A673 (cell line): ENCODE measurements around the gene EMX1. TPM values are rescaled to one million over a fixed set of nuclear protein-coding genes. Genes with fewer than 3 reads are reported as not detected.

Experiments used
- BruUV-seq: library from RNA; stranded (reverse); fragments of 400-500 nt; replicated peaks from 2 replicates; lab custom pipeline; 2021; lab: Mats Ljungman, UMichigan
- CTCF ChIA-PET: fragments of 300-600 bp; sonication (Branson Sonifier 250); formaldehyde crosslinking; loops from one replicate; lab custom pipeline; 2022; ENCODE audit warnings: antibody characterized with exemption; lab: Charles Lee
- POLR2A ChIA-PET: fragments of 300-600 bp; sonication (Branson Sonifier 250); formaldehyde crosslinking; loops from one replicate; lab custom pipeline; 2022; ENCODE audit warnings: antibody characterized with exemption; ENCODE audit not compliant: low non-redundant PET; lab: Charles Lee
- DNase-seq: peaks from one replicate; pipeline ENCODE4 v3.0.0-alpha.2; 2015; ENCODE audit warnings: low spot score
- H3K27ac ChIP-seq: fragments of 200-600 bp; sonication (generic); 2 replicates; pipeline ENCODE4 v1.5.1; 2016; ENCODE audit warnings: mixed run types, low read depth, mild to moderate bottlenecking, mixed read lengths, antibody characterized with exemption, low read length; ENCODE audit not compliant: poor library complexity, severe bottlenecking
- H3K27me3 ChIP-seq: fragments of 200-600 bp; sonication (generic); replicated peaks from 2 replicates; pipeline ENCODE4 v1.6.1; 2017; ENCODE audit warnings: mixed run types, low read depth, mild to moderate bottlenecking, mixed read lengths, antibody characterized with exemption, low read length; ENCODE audit not compliant: insufficient read depth, poor library complexity
- H3K36me3 ChIP-seq: fragments of 200-600 bp; sonication (generic); 2 replicates; pipeline ENCODE4 v1.6.1; 2016; ENCODE audit warnings: mixed run types, mild to moderate bottlenecking, mixed read lengths, antibody characterized with exemption, low read length; ENCODE audit not compliant: insufficient read depth, poor library complexity, severe bottlenecking
- H3K4me1 ChIP-seq: fragments of 200-600 bp; sonication (generic); 2 replicates; pipeline ENCODE4 v1.6.1; 2017; ENCODE audit warnings: mixed run types, mild to moderate bottlenecking, mixed read lengths, antibody characterized with exemption, low read length; ENCODE audit not compliant: insufficient read depth, poor library complexity, severe bottlenecking
- H3K4me3 ChIP-seq: fragments of 200-600 bp; sonication (generic); 2 replicates; pipeline ENCODE4 v1.5.1; 2016; ENCODE audit warnings: low read depth, mixed run types, mild to moderate bottlenecking, mixed read lengths, low read length; ENCODE audit not compliant: poor library complexity, severe bottlenecking
- H3K9me3 ChIP-seq: fragments of 200-600 bp; sonication (generic); 2 replicates; pipeline ENCODE4 v1.6.1; 2016; ENCODE audit warnings: mixed run types, low read depth, mild to moderate bottlenecking, mixed read lengths, antibody characterized with exemption, low read length; ENCODE audit not compliant: poor library complexity, severe bottlenecking
- EZH2 ChIP-seq: fragments of 200-600 bp; sonication (generic); IDR thresholded peaks from 2 replicates; pipeline ENCODE4 v1.6.1; 2017; ENCODE audit warnings: borderline replicate concordance, low read depth, mild to moderate bottlenecking, mixed read lengths, antibody characterized with exemption, low read length; ENCODE audit not compliant: poor library complexity, severe bottlenecking
- intact Hi-C: fragments of 100-400 bp; cut with micrococcal nuclease; formaldehyde crosslinking; loops from one replicate; pipeline ENCODE4 v1.10.0; 2022; ENCODE audit not compliant: unreplicated experiment
- total RNA-seq: library from RNA; stranded (reverse); gene quantifications from 2 replicates; pipeline ENCODE4 v1.2.3, GENCODE V29; 2021
- TF ChIP-seq, protein P1 (sequence below): fragments of 300-800, 200-600 bp; sonication (generic); conservative IDR thresholded peaks from 2 replicates; pipeline ENCODE4 v1.5.1; 2017; ENCODE audit warnings: low read depth, mild to moderate bottlenecking, antibody characterized with exemption, low read length, moderate library complexity, mixed read lengths

The EMX1 gene
- total RNA-seq, 1 experiment from 2014 or later: not detected

DNA sequence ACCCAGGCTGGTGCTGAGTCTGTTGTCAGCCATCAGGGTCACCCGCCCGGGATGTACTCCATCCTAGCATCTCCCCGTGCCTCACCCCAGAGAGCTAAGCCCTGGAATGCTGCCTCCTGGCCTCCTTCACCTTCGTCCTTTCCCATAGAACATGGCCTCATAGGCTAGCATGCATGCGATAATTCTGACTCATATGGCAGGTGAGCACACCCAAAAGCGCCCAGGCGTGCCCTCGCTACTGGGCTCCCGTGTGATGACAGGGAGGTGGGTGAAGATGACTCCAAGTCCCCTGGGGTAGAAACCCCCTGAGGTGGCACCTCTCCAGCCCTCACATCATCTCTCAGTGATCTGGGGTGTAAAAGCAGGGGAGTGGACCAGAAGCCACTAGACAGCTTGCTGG, 22.8 kb upstream of the EMX1 start:
- CTCF ChIA-PET: interaction anchor here (1.2 to 3.3 kb wide), 3 partner anchors 79 to 262 kb away, joined by 4 to 22 read pairs (median 8); no protein-coding TSS in a partner anchor
- no peak for DNase-seq
- no peaks in the 10 kb centered on the region for H3K4me1 ChIP-seq
- H3K9me3 ChIP-seq: no peaks in the 10 kb centered on the region
- H3K36me3 ChIP-seq: no peaks in the 10 kb centered on the region
- H3K4me3 ChIP-seq: no peak overlapping the region
- intact Hi-C loops: loop anchor here (5.0 to 10.0 kb wide), 2 partner anchors 190 to 283 kb away; no protein-coding TSS in a partner anchor
- POLR2A ChIA-PET: no interaction called here
- BruUV-seq: no TSS peak
- TF ChIP-seq, protein P1, sequence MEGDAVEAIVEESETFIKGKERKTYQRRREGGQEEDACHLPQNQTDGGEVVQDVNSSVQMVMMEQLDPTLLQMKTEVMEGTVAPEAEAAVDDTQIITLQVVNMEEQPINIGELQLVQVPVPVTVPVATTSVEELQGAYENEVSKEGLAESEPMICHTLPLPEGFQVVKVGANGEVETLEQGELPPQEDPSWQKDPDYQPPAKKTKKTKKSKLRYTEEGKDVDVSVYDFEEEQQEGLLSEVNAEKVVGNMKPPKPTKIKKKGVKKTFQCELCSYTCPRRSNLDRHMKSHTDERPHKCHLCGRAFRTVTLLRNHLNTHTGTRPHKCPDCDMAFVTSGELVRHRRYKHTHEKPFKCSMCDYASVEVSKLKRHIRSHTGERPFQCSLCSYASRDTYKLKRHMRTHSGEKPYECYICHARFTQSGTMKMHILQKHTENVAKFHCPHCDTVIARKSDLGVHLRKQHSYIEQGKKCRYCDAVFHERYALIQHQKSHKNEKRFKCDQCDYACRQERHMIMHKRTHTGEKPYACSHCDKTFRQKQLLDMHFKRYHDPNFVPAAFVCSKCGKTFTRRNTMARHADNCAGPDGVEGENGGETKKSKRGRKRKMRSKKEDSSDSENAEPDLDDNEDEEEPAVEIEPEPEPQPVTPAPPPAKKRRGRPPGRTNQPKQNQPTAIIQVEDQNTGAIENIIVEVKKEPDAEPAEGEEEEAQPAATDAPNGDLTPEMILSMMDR: no peak
- TF ChIP-seq EZH2: no peak
- H3K27me3 ChIP-seq: peaks cover 5% of the 10 kb centered on the region
- H3K27ac ChIP-seq: no peak overlapping the region

GRCh38 chr2:72895154-72895553, 22.2 kb upstream of the EMX1 start:
- BruUV-seq: no TSS peak

DNA sequence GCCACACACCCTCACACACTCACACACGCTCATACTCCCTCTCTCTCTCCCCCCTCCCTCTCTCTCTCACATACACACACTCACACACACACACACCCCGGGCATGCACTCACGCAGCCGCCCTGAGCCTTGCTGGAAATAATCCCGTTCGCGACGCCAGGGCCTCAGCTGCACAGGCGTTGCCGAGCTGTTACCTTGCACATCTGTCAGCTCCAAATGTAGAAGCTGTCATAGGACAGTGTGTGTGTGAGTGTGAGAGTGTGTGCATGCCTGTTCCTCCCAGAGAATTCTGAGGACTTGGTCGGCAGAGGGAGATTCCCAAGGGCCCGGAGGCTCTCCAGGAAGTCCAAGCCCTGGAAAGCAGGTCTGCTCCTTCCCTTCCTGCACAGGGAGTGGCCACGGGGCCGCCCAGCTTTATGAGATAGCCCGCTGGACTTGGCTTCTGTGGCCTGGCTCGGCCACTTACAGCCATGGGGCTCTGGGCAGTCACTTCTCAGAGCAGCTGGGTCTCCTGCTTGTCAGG, 21.5 kb upstream of the EMX1 start:
- no TSS peak for BruUV-seq
- H3K27me3 ChIP-seq: peaks cover 10% of the 10 kb centered on the region
- TF ChIP-seq, protein P1: no peak
- TF ChIP-seq EZH2: no peak
- no peak overlapping the region for H3K4me3 ChIP-seq
- intact Hi-C loops: loop anchor here (10.0 kb wide), 1 partner anchor 189 kb away; no protein-coding TSS in a partner anchor
- H3K36me3 ChIP-seq: no peaks in the 10 kb centered on the region
- no peak overlapping the region for H3K27ac ChIP-seq
- DNase-seq: no peak
- POLR2A ChIA-PET: no interaction called here
- no peaks in the 10 kb centered on the region for H3K4me1 ChIP-seq
- CTCF ChIA-PET: interaction anchor here (0.9 kb wide), 1 partner anchor 282 kb away, joined by 3 read pairs; no protein-coding TSS in a partner anchor
- no peaks in the 10 kb centered on the region for H3K9me3 ChIP-seq

More at GRCh38 chr2:72895154-72895553, 22.2 kb upstream of the EMX1 start:
- Histone ChIP-seq H3K27ac (no peak overlapping the region), H3K27me3 (peaks cover 5% of the 10 kb centered on the region), H3K9me3 (no peaks in the 10 kb centered on the region), H3K4me1 (no peaks in the 10 kb centered on the region), H3K4me3 (no peak overlapping the region), H3K36me3 (no peaks in the 10 kb centered on the region)
- TF ChIP-seq, protein P1: no peak
- no peak for TF ChIP-seq EZH2
- intact Hi-C loops: loop anchor here (10.0 kb wide), 1 partner anchor 190 kb away; no protein-coding TSS in a partner anchor
- DNase-seq: no peak
- CTCF ChIA-PET: interaction anchor here (1.2 kb wide), 1 partner anchor 262 kb away, joined by 4 read pairs; no protein-coding TSS in a partner anchor
- POLR2A ChIA-PET: no interaction called here
